GM12878 (cell line): ENCODE measurements around the gene NOTCH1. TPM values are rescaled to one million over a fixed set of nuclear protein-coding genes. Genes with fewer than 3 reads are reported as not detected.

Experiments
- ATAC-seq: fragments of 200-7000 bp; cut with Tn5 transposase; 3 replicates; pipeline ENCODE4 v1.9.1; 2020; ENCODE audit warnings: mild to moderate bottlenecking, moderate library complexity
- BruUV-seq: library from RNA; stranded (reverse); fragments of 400-500 nt; replicated peaks from 2 replicates; lab custom pipeline; 2021; lab: Mats Ljungman, UMichigan
- CTCF ChIA-PET: fragments of 300-600 bp; sonication (Branson Sonifier 250); formaldehyde crosslinking; extraction: SDS; loops from one replicate; lab custom pipeline; 2021; ENCODE audit warnings: inconsistent platforms; lab: Yijun Ruan, JAX
- POLR2A ChIA-PET: fragments of 350-600 bp; formaldehyde crosslinking; extraction: SDS; loops from one replicate; lab custom pipeline; 2021; ENCODE audit warnings: inconsistent platforms; lab: Charles Lee
- RAD21 ChIA-PET: fragments of 300-600 bp; sonication (Branson Sonifier 250); formaldehyde crosslinking; loops from one replicate; lab custom pipeline; 2023; ENCODE audit warnings: antibody characterized with exemption; ENCODE audit not compliant: unreplicated experiment; lab: Charles Lee
- SMC1A ChIA-PET: fragments of 300-600 bp; sonication (Branson Sonifier 250); formaldehyde crosslinking; loops from one replicate; lab custom pipeline; 2023; ENCODE audit not compliant: unreplicated experiment, uncharacterized antibody; lab: Charles Lee
- DNase-seq: peaks from one replicate; pipeline ENCODE4 v3.0.0-alpha.2; 2011; ENCODE audit warnings: low read depth, low spot score
- FAIRE-seq: peaks from 3 replicates; lab custom pipeline; 2011; peaks lifted over from hg19 to GRCh38; lab: Jason Lieb, UNC
- H2AFZ ChIP-seq: 2 replicates; pipeline ENCODE4 v1.6.0; 2011; ENCODE audit warnings: low read depth, low read length, control low read depth; ENCODE audit not compliant: control insufficient read depth
- H3K27ac ChIP-seq: 2 replicates; pipeline ENCODE4 v1.5.1; 2011; ENCODE audit warnings: control low read depth; ENCODE audit not compliant: control insufficient read depth, insufficient read depth
- H3K27me3 ChIP-seq, 2 experiments: replicated peaks in 1 of 2; 2 replicates each; pipeline versions ENCODE4 v1.6.0 to v1.6.1; 2011; ENCODE audit warnings: low read length in 1 of 2; ENCODE audit not compliant: control insufficient read depth in 2 of 2, insufficient read depth in 2 of 2
- H3K36me3 ChIP-seq, 2 experiments: 2 replicates each; pipeline ENCODE4 v1.5.1; 2011; ENCODE audit warnings: low read length in 1 of 2; ENCODE audit not compliant: control insufficient read depth in 2 of 2, insufficient read depth in 2 of 2
- H3K4me1 ChIP-seq: 2 replicates; pipeline ENCODE4 v1.6.1; 2011; ENCODE audit warnings: mild to moderate bottlenecking, low read length, moderate library complexity, mixed read lengths; ENCODE audit not compliant: control insufficient read depth, insufficient read depth
- H3K4me2 ChIP-seq: 2 replicates; pipeline ENCODE4 v1.6.0; 2011; ENCODE audit warnings: control low read depth; ENCODE audit not compliant: control insufficient read depth, insufficient read depth
- H3K4me3 ChIP-seq: fragments of 200-600 bp; sonication (generic); 2 replicates; pipeline ENCODE4 v1.5.1; 2016
- H3K79me2 ChIP-seq: 2 replicates; pipeline ENCODE4 v1.6.0; 2011; ENCODE audit warnings: low read length; ENCODE audit not compliant: control insufficient read depth, insufficient read depth
- H3K9ac ChIP-seq: 2 replicates; pipeline ENCODE4 v1.8.0; 2011; ENCODE audit warnings: low read length, control low read depth, mixed read lengths; ENCODE audit not compliant: control insufficient read depth, insufficient read depth
- H3K9me3 ChIP-seq: replicated peaks from 3 replicates; pipeline ENCODE4 v1.5.1; 2011; ENCODE audit warnings: mild to moderate bottlenecking, low read length; ENCODE audit not compliant: control insufficient read depth, insufficient read depth
- H4K20me1 ChIP-seq: 2 replicates; pipeline ENCODE4 v1.6.0; 2011; ENCODE audit not compliant: control insufficient read depth, insufficient read depth
- BCL3 ChIP-seq: IDR thresholded peaks from 2 replicates; pipeline ENCODE4 v1.6.1; 2011; ENCODE audit warnings: borderline replicate concordance, low read depth, mild to moderate bottlenecking, moderate library complexity, low read length; ENCODE audit not compliant: insufficient read depth, poor library complexity, severe bottlenecking
- CUX1 ChIP-seq: IDR thresholded peaks from 2 replicates; pipeline ENCODE4 v1.6.1; 2012; ENCODE audit warnings: improper control_type of control experiment, low read depth, low read length; ENCODE audit not compliant: insufficient replicate concordance
- EED ChIP-seq: sonication (generic); IDR thresholded peaks from 2 replicates; pipeline ENCODE4 v1.6.1; 2016; ENCODE audit warnings: antibody characterized with exemption, low read depth
- ETV6 ChIP-seq, 2 experiments: fragments of 450-650 bp in 1 of 2; IDR thresholded peaks in 1 of 2; conservative IDR thresholded peaks in 1 of 2; 2 replicates each; pipeline ENCODE4 v1.6.1; 2014; ENCODE audit warnings: antibody characterized with exemption in 1 of 2, borderline replicate concordance in 1 of 2, low read depth in 1 of 2, mild to moderate bottlenecking in 1 of 2, moderate library complexity in 1 of 2
- PAX5 ChIP-seq: IDR thresholded peaks from 2 replicates; pipeline ENCODE4 v1.6.1; 2011; ENCODE audit warnings: low read depth, low read length, borderline replicate concordance
- PKNOX1 ChIP-seq: fragments of 450-650 bp; IDR thresholded peaks from 2 replicates; pipeline ENCODE4 v1.6.1; 2016; ENCODE audit warnings: mild to moderate bottlenecking
- PML ChIP-seq: IDR thresholded peaks from 2 replicates; pipeline ENCODE4 v1.6.1; 2012; ENCODE audit warnings: low read length, inconsistent platforms
- USF1 ChIP-seq: IDR thresholded peaks from 2 replicates; pipeline ENCODE4 v1.6.1; 2011; ENCODE audit warnings: borderline replicate concordance, low read depth, mild to moderate bottlenecking, moderate library complexity, mixed read lengths, low read length; ENCODE audit not compliant: insufficient read depth; ENCODE audit errors: extremely low read length
- ZBTB40 ChIP-seq: fragments of 450-650 bp; IDR thresholded peaks from 2 replicates; pipeline ENCODE4 v1.6.1; 2016; ENCODE audit warnings: mild to moderate bottlenecking, moderate library complexity, borderline replicate concordance
- WGBS: methylation state at CpG from one replicate; pipeline ENCODE4 v1.1.6; 2016; ENCODE audit warnings: low lambda C conversion rate; ENCODE audit not compliant: insufficient replicate concordance, insufficient coverage; ENCODE audit errors: missing lambda C conversion rate; 5-methylcytosine and 5-hydroxymethylcytosine counted together
- in situ Hi-C: fragments of 300-500 bp; cut with MboI; formaldehyde crosslinking; loops from 9 replicates; pipeline ENCODE4 v1.14.3; 2018; ENCODE audit warnings: mixed read lengths
- intact Hi-C: fragments of 100-400 bp; cut with micrococcal nuclease; formaldehyde crosslinking; loops from one replicate; pipeline ENCODE4 v1.14.2; 2022; ENCODE audit not compliant: unreplicated experiment
- polyA plus RNA-seq, 11 experiments: library from polyadenylated mRNA; depleted of rRNA in 4 of 11; unstranded in 6 of 11; stranded (reverse) in 5 of 11; fragments of >200 nt; fragmentation: Nextera tagmentation in 4 of 11; fragmentation: Illumina TruSeq in 1 of 11; extraction: Ambion mirVana in 4 of 11; extraction: Trizol in 1 of 11; gene quantifications; 1 replicate in 1 of 11; 2 replicates in 10 of 11; pipeline versions ENCODE4 v1.2.1 to v1.2.3, GENCODE V29; 2011 to 2016; ENCODE audit warnings: inconsistent platforms in 2 of 11, missing spikeins in 2 of 11, low read depth in 1 of 11
- total RNA-seq, 4 experiments: library from RNA; depleted of rRNA in 3 of 4; stranded (reverse); fragments of >200 nt in 3 of 4; fragmentation: Illumina TruSeq in 1 of 4; extraction: Trizol in 1 of 4; gene quantifications; 2 replicates each; pipeline versions ENCODE4 v1.2.1 to v1.2.3, GENCODE V29; 2013 to 2021

NOTCH1 gene
- total and polyA plus RNA-seq, 10 of the 15 experiments (the other 5 are each of a cell fraction or from before 2014, with no cell fraction given): 0.02 to 40.0 (median 3.7) TPM

- no peak for ATAC-seq
- RAD21 ChIA-PET: interaction anchor here (1.4 kb wide), 1 partner anchor 92 kb away, joined by 5 read pairs; no protein-coding TSS in a partner anchor
- CTCF ChIA-PET: interaction anchor here (2.9 to 3.6 kb wide), 2 partner anchors 48 to 51 kb away, joined by 16 to 27 read pairs; no protein-coding TSS in a partner anchor
- no peak for TF ChIP-seq PKNOX1
- no peak for TF ChIP-seq BCL3
- no peak for TF ChIP-seq PAX5
- no peak for TF ChIP-seq PML
- no peak for TF ChIP-seq USF1
- no peak for TF ChIP-seq ZBTB40
- no peak for TF ChIP-seq EED
- TF ChIP-seq CUX1: no peak
- no peak for TF ChIP-seq ETV6 (conservative IDR thresholded peaks at IDR 0.05 in 1 of 2, IDR thresholded peaks at IDR 0.05 in 1 of 2; ENCODE audit: borderline replicate concordance in 1 of 2, low read depth in 1 of 2)
Observed at GRCh38 chr9:136537411-136537810, 8.4 kb downstream of the NOTCH1 start.

More at GRCh38 chr9:136537411-136537810, 8.4 kb downstream of the NOTCH1 start:
- Histone ChIP-seq H3K9me3 (no peaks in the 10 kb centered on the region), H3K27me3 (no peaks in the 10 kb centered on the region), H3K4me1 (peaks cover 59% of the 10 kb centered on the region), H3K4me2 (no peak overlapping the region), H4K20me1 (peaks cover 7% of the 10 kb centered on the region; the same call in 1 of the 2 replicates), H3K4me3 (no peak overlapping the region), H3K9ac (no peak overlapping the region), H3K27ac (no peak overlapping the region), H3K36me3 (peaks cover 0 to 19% of the 10 kb centered on the region in 2 experiments; a peak in 2 of 4 replicates), H3K79me2 (peaks cover 37% of the 10 kb centered on the region), H2AFZ (no peak overlapping the region)
- FAIRE-seq (no peak), DNase-seq (no peak)
- no TSS peak for BruUV-seq
- intact Hi-C loops (no loop called here), in situ Hi-C loops (no loop called here)
- POLR2A ChIA-PET: no interaction called here
- WGBS: 55% methylated on average over 7 of the region's 7 CpGs
- SMC1A ChIA-PET: no interaction called here
